Measurements from ENCODE around the gene RSAD2. TPM values are rescaled to one million over a fixed set of nuclear protein-coding genes. Genes with fewer than 3 reads are reported as not detected.

Gene RSAD2
- total RNA-seq, 1 donor from 2014 or later: 4.4 TPM

- H3K36me3 Mint-ChIP-seq (ENCODE audit: insufficient read depth): peaks cover 44% of the 10 kb centered on the region
- no peak overlapping the region for H3K4me3 Mint-ChIP-seq (ENCODE audit: low read depth)
- no peak overlapping the region for H3K27ac Mint-ChIP-seq
- H3K27me3 Mint-ChIP-seq: no peaks in the 10 kb centered on the region
- H3K4me1 Mint-ChIP-seq (ENCODE audit: low read depth): peaks cover 3% of the 10 kb centered on the region
- DNase-seq (ENCODE audit: low spot score, unreplicated experiment): no peak
- TF ChIP-seq, protein P1, sequence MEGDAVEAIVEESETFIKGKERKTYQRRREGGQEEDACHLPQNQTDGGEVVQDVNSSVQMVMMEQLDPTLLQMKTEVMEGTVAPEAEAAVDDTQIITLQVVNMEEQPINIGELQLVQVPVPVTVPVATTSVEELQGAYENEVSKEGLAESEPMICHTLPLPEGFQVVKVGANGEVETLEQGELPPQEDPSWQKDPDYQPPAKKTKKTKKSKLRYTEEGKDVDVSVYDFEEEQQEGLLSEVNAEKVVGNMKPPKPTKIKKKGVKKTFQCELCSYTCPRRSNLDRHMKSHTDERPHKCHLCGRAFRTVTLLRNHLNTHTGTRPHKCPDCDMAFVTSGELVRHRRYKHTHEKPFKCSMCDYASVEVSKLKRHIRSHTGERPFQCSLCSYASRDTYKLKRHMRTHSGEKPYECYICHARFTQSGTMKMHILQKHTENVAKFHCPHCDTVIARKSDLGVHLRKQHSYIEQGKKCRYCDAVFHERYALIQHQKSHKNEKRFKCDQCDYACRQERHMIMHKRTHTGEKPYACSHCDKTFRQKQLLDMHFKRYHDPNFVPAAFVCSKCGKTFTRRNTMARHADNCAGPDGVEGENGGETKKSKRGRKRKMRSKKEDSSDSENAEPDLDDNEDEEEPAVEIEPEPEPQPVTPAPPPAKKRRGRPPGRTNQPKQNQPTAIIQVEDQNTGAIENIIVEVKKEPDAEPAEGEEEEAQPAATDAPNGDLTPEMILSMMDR (IDR thresholded peaks at IDR 0.05; ENCODE audit: unreplicated experiment): no peak
- H3K9me3 Mint-ChIP-seq (ENCODE audit: low read depth): no peaks in the 10 kb centered on the region
These were observed 67.7 kb downstream of the RSAD2 start for GRCh38 chr2:6945087-6945813.

DNA sequence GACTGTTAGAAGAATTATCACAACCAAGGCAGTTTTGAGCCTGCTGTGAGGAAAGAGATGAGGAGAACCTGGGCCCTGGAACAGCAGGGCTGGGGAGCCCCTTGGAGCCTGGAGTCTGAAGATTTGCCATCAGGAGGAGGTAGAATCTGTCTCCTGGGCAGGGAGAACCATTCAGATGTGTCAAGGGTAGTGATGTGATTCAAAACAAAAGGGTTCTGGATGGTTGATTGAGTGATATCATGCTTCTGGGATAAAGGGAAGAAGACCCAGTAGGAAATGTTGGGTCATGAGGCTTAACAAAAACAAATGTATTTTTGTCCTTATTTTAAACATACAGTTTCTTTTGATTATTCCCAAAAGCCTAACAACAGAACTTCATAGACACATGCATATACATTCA is 68.2 kb downstream of the RSAD2 start:
- TF ChIP-seq, protein P1 (IDR thresholded peaks at IDR 0.05; ENCODE audit: unreplicated experiment): no peak
- Mint-ChIP-seq H3K36me3 (ENCODE audit: insufficient read depth) (peaks cover 44% of the 10 kb centered on the region), H3K27me3 (no peaks in the 10 kb centered on the region)

GRCh38 chr2:6946722-6947121 is 69.1 kb downstream of the RSAD2 start:
- H3K4me3 Mint-ChIP-seq (ENCODE audit: low read depth): no peak overlapping the region
- H3K4me1 Mint-ChIP-seq (ENCODE audit: low read depth): no peaks in the 10 kb centered on the region
- no peak overlapping the region for H3K27ac Mint-ChIP-seq
- TF ChIP-seq, protein P1 (IDR thresholded peaks at IDR 0.05; ENCODE audit: unreplicated experiment): no peak
- DNase-seq (ENCODE audit: low spot score, unreplicated experiment): no peak
- H3K36me3 Mint-ChIP-seq (ENCODE audit: insufficient read depth): peaks cover 38% of the 10 kb centered on the region
- H3K27me3 Mint-ChIP-seq: no peaks in the 10 kb centered on the region
- no peaks in the 10 kb centered on the region for H3K9me3 Mint-ChIP-seq (ENCODE audit: low read depth)

More for the DNA sequence above, 68.2 kb downstream of the RSAD2 start:
- Mint-ChIP-seq H3K27ac (no peak overlapping the region), H3K9me3 (ENCODE audit: low read depth) (no peaks in the 10 kb centered on the region), H3K4me3 (ENCODE audit: low read depth) (no peak overlapping the region), H3K4me1 (ENCODE audit: low read depth) (peaks cover 1% of the 10 kb centered on the region)
- DNase-seq (ENCODE audit: low spot score, unreplicated experiment): no peak

Other genes starting within 250 kb of the RSAD2 start
- gene CMPK2, start 11.9 kb upstream of the RSAD2 start, total RNA-seq: 3.4 and 3.6 TPM in 2 replicates
- 39.9 and 40.2 TPM in 2 replicates for gene RNF144A, start 39.6 kb downstream of the RSAD2 start, total RNA-seq